H9 (cell line): Measurements from ENCODE around the gene TUBA1A. TPM values are rescaled to one million over a fixed set of nuclear protein-coding genes. Genes with fewer than 3 reads are reported as not detected.

Experiments used
- DNase-seq: peaks from one replicate; pipeline ENCODE4 v3.0.0-alpha.2; 2017
- H2AFZ ChIP-seq: one replicate; pipeline ENCODE4 v1.6.1; 2013; ENCODE audit warnings: mild to moderate bottlenecking, low read length, control low read depth, moderate library complexity
- H2AK5ac ChIP-seq: 2 replicates; pipeline ENCODE4 v1.6.1; 2013; ENCODE audit warnings: low read length, control low read depth, mixed read lengths; ENCODE audit not compliant: insufficient read length
- H2BK120ac ChIP-seq: one replicate; pipeline ENCODE4 v1.6.1; 2013; ENCODE audit warnings: low read depth, mild to moderate bottlenecking, low read length, control low read depth, inconsistent platforms; ENCODE audit not compliant: poor library complexity, severe bottlenecking
- H2BK12ac ChIP-seq: 2 replicates; pipeline ENCODE4 v1.6.1; 2013; ENCODE audit warnings: low read length, control low read depth, mixed read lengths, low read depth; ENCODE audit not compliant: insufficient read length
- H2BK15ac ChIP-seq: 2 replicates; pipeline ENCODE4 v1.6.1; 2013; ENCODE audit warnings: low read depth, low read length, control low read depth
- H2BK20ac ChIP-seq: one replicate; pipeline ENCODE4 v1.6.1; 2013; ENCODE audit warnings: low read depth, mild to moderate bottlenecking, low read length, control low read depth, inconsistent platforms; ENCODE audit not compliant: poor library complexity, severe bottlenecking
- H2BK5ac ChIP-seq: 2 replicates; pipeline ENCODE4 v1.6.1; 2013; ENCODE audit warnings: low read length, control low read depth, mixed read lengths; ENCODE audit not compliant: insufficient read length
- H3K14ac ChIP-seq: 2 replicates; pipeline ENCODE4 v1.6.1; 2013; ENCODE audit warnings: low read length, control low read depth; ENCODE audit not compliant: insufficient read depth
- H3K18ac ChIP-seq: 2 replicates; pipeline ENCODE4 v1.6.1; 2013; ENCODE audit warnings: low read depth, mild to moderate bottlenecking, mixed read lengths, low read length, control low read depth; ENCODE audit not compliant: insufficient read length
- H3K23ac ChIP-seq: 2 replicates; pipeline ENCODE4 v1.6.1; 2013; ENCODE audit warnings: low read length, control low read depth, mixed read lengths, low read depth; ENCODE audit not compliant: insufficient read length
- H3K23me2 ChIP-seq: 2 replicates; pipeline ENCODE4 v1.6.1; 2013; ENCODE audit warnings: low read depth, mild to moderate bottlenecking, mixed read lengths, low read length, control low read depth; ENCODE audit not compliant: insufficient read length, poor library complexity, severe bottlenecking
- H3K27ac ChIP-seq: 2 replicates; pipeline ENCODE4 v1.5.1; 2013; ENCODE audit warnings: low read length, control low read depth, mixed read lengths, low read depth; ENCODE audit not compliant: insufficient read length
- H3K27me3 ChIP-seq: 2 replicates; pipeline ENCODE4 v1.6.1; 2013; ENCODE audit warnings: low read length, control low read depth, inconsistent platforms; ENCODE audit not compliant: insufficient read depth
- H3K4ac ChIP-seq: 2 replicates; pipeline ENCODE4 v1.6.1; 2013; ENCODE audit warnings: low read depth, mild to moderate bottlenecking, control low read depth, inconsistent platforms, low read length, moderate library complexity
- H3K4me1 ChIP-seq: 2 replicates; pipeline ENCODE4 v1.6.1; 2013; ENCODE audit warnings: low read length, control low read depth, inconsistent platforms; ENCODE audit not compliant: insufficient read depth
- H3K4me2 ChIP-seq: 2 replicates; pipeline ENCODE4 v1.6.1; 2013; ENCODE audit warnings: low read length, control low read depth, mixed read lengths; ENCODE audit not compliant: insufficient read length, insufficient read depth
- H3K56ac ChIP-seq: 2 replicates; pipeline ENCODE4 v1.6.1; 2013; ENCODE audit warnings: low read depth, mild to moderate bottlenecking, mixed read lengths, low read length, control low read depth; ENCODE audit not compliant: insufficient read length
- H3K79me1 ChIP-seq: 2 replicates; pipeline ENCODE4 v1.6.1; 2013; ENCODE audit warnings: low read depth, mild to moderate bottlenecking, moderate library complexity, low read length, control low read depth, inconsistent platforms; ENCODE audit not compliant: insufficient read depth, poor library complexity, severe bottlenecking
- H3K79me2 ChIP-seq: 2 replicates; pipeline ENCODE4 v1.6.1; 2013; ENCODE audit warnings: low read length, control low read depth, inconsistent platforms; ENCODE audit not compliant: insufficient read depth
- H3K9ac ChIP-seq: 2 replicates; pipeline ENCODE4 v1.6.1; 2013; ENCODE audit warnings: low read length, control low read depth, mixed read lengths; ENCODE audit not compliant: insufficient read length; ENCODE audit errors: extremely low read depth
- H3K9me3 ChIP-seq: one replicate; pipeline ENCODE4 v1.6.1; 2013; ENCODE audit warnings: low read depth, low read length, inconsistent platforms; ENCODE audit not compliant: control insufficient read depth
- H3T11ph ChIP-seq: one replicate; pipeline ENCODE4 v1.6.1; 2013; ENCODE audit warnings: mild to moderate bottlenecking, low read length, control low read depth, inconsistent platforms
- H4K20me1 ChIP-seq: one replicate; pipeline ENCODE4 v1.6.1; 2013; ENCODE audit not compliant: control insufficient read depth, insufficient read length, insufficient read depth
- H4K5ac ChIP-seq: 2 replicates; pipeline ENCODE4 v1.6.1; 2013; ENCODE audit warnings: low read depth, mild to moderate bottlenecking, mixed read lengths, low read length, control low read depth; ENCODE audit not compliant: insufficient read length
- H4K8ac ChIP-seq: replicated peaks from 2 replicates; pipeline ENCODE4 v1.6.1; 2013; ENCODE audit warnings: low read length, control low read depth, mixed read lengths, low read depth; ENCODE audit not compliant: insufficient read length
- H4K91ac ChIP-seq: 2 replicates; pipeline ENCODE4 v1.6.1; 2013; ENCODE audit warnings: low read depth, mild to moderate bottlenecking, moderate library complexity, mixed read lengths, low read length, control low read depth; ENCODE audit not compliant: insufficient read length
- H3K27ac Mint-ChIP-seq, 3 experiments: 2 replicates in 2 of 3; 3 replicates in 1 of 3; pipeline ENCODE4 v1.8.0; 2020 to 2021; ENCODE audit warnings: mixed read lengths in 3 of 3, mild to moderate bottlenecking in 1 of 3, moderate library complexity in 1 of 3
- H3K27me3 Mint-ChIP-seq: 2 replicates; pipeline ENCODE4 v1.8.0; 2021; ENCODE audit warnings: low read depth, mild to moderate bottlenecking, moderate library complexity, mixed read lengths
- H3K36me3 Mint-ChIP-seq, 3 experiments: 2 replicates in 2 of 3; 3 replicates in 1 of 3; pipeline ENCODE4 v1.8.0; 2020 to 2021; ENCODE audit warnings: low read depth in 3 of 3, mixed read lengths in 3 of 3; ENCODE audit not compliant: insufficient read depth in 1 of 3
- H3K4me1 Mint-ChIP-seq, 2 experiments: 2 replicates each; pipeline ENCODE4 v1.8.0; 2020; ENCODE audit warnings: mixed read lengths in 2 of 2
- H3K4me3 Mint-ChIP-seq, 2 experiments: 2 replicates in 1 of 2; 3 replicates in 1 of 2; pipeline ENCODE4 v1.8.0; 2020 to 2021; ENCODE audit warnings: mild to moderate bottlenecking in 2 of 2, mixed read lengths in 2 of 2, moderate library complexity in 1 of 2
- H3K9me3 Mint-ChIP-seq, 2 experiments: 2 replicates in 1 of 2; 3 replicates in 1 of 2; pipeline ENCODE4 v1.8.0; 2020; ENCODE audit warnings: mild to moderate bottlenecking in 2 of 2, mixed read lengths in 2 of 2, moderate library complexity in 1 of 2
- CTCF ChIP-seq: fragments of 200-600 bp; sonication (generic); conservative IDR thresholded peaks from 3 replicates; pipeline ENCODE4 v1.8.0; 2021; ENCODE audit warnings: antibody characterized with exemption, mild to moderate bottlenecking
- WGBS: extraction: QIAGEN DNeasy Blood & Tissue Kit; methylation state at CpG from one replicate; pipeline ENCODE4 v1.1.7; 2013; ENCODE audit warnings: missing lambda C conversion rate, low lambda C conversion rate, mixed read lengths; ENCODE audit not compliant: insufficient read length; ENCODE audit errors: extremely low coverage; 5-methylcytosine and 5-hydroxymethylcytosine counted together
- total RNA-seq: library from RNA; stranded (reverse); gene quantifications from 2 replicates; pipeline ENCODE4 v1.2.1, GENCODE V29; 2021

Gene TUBA1A
- total RNA-seq, 1 experiment from 2014 or later = 149 TPM

GRCh38 chr12:49138999-49139398, 49.9 kb downstream of the TUBA1A start:
- peaks cover 0 to 4% of the 10 kb centered on the region in 2 experiments; a peak in 1 of 4 replicates for H3K4me1 Mint-ChIP-seq
- 0 out of 5 replicates have a peak, but pooled peaks cover 0 to under 1% of the 10 kb centered on the region in 2 experiments for H3K9me3 Mint-ChIP-seq
- H3K4me3 Mint-ChIP-seq = no peak overlapping the region
- no peak for DNase-seq
- Histone ChIP-seq H3K9ac (no peak overlapping the region), H3K18ac (no peak overlapping the region), H2AK5ac (no peak overlapping the region), H3K79me2 (no peaks in the 10 kb centered on the region), H2BK5ac (no peak overlapping the region), H3T11ph (no peak overlapping the region), H4K8ac (no peak overlapping the region), H2BK12ac (no peak overlapping the region), H2BK20ac (no peak overlapping the region), H3K4me2 (no peak overlapping the region), H3K23me2 (no peaks in the 10 kb centered on the region), H3K56ac (no peak overlapping the region), H3K4me1 (no peaks in the 10 kb centered on the region), H4K5ac (no peak overlapping the region), H3K27ac (no peak overlapping the region), H2BK15ac (no peak overlapping the region), H3K4ac (no peak overlapping the region), H3K14ac (no peak overlapping the region), H2BK120ac (no peak overlapping the region), H3K9me3 (no peaks in the 10 kb centered on the region), H4K20me1 (no peaks in the 10 kb centered on the region), H3K27me3 (no peaks in the 10 kb centered on the region), H3K23ac (no peak overlapping the region), H2AFZ (no peak overlapping the region), H4K91ac (no peak overlapping the region), H3K79me1 (no peaks in the 10 kb centered on the region)
- no peak overlapping the region for H3K27ac Mint-ChIP-seq
- peaks cover 0 to 1% (median under 1%) of the 10 kb centered on the region in 3 experiments; a peak in 2 of 7 replicates for H3K36me3 Mint-ChIP-seq
- TF ChIP-seq CTCF = no peak
- no peaks in the 10 kb centered on the region for H3K27me3 Mint-ChIP-seq
- no CpG with 5 or more reads among the region's 2 CpGs for WGBS
